Caco-2 (cell line): ENCODE results near the gene ERGIC1. TPM values are rescaled to one million over a fixed set of nuclear protein-coding genes. Genes with fewer than 3 reads are reported as not detected.

Experiments
- BruUV-seq: library from RNA; stranded (reverse); fragments of 400-500 nt; replicated peaks from 2 replicates; lab custom pipeline; 2021; lab: Mats Ljungman, UMichigan
- CTCF ChIA-PET: fragments of 300-600 bp; sonication (Branson Sonifier 250); formaldehyde crosslinking; loops from one replicate; lab custom pipeline; 2022; ENCODE audit warnings: antibody characterized with exemption; lab: Charles Lee
- POLR2A ChIA-PET: fragments of 300-600 bp; sonication (Branson Sonifier 250); formaldehyde crosslinking; loops from one replicate; lab custom pipeline; 2022; ENCODE audit warnings: antibody characterized with exemption; lab: Charles Lee
- DNase-seq, 2 experiments: peaks; one replicate each; pipeline versions ENCODE4 v3.0.0 to v3.0.0-alpha.2; 2020 to 2022
- H3K27me3 ChIP-seq: replicated peaks from 2 replicates; pipeline ENCODE4 v1.6.0; 2011; ENCODE audit warnings: low read length; ENCODE audit not compliant: control insufficient read depth, insufficient read depth
- H3K36me3 ChIP-seq: 2 replicates; pipeline ENCODE4 v1.5.1; 2011; ENCODE audit warnings: low read length; ENCODE audit not compliant: control insufficient read depth, insufficient read depth
- H3K4me1 ChIP-seq: fragments of 250-450 bp; sonication (Bioruptor Pico); 2 replicates; pipeline ENCODE4 v1.5.1; 2020; ENCODE audit warnings: mild to moderate bottlenecking
- H3K4me3 ChIP-seq: 2 replicates; pipeline ENCODE4 v1.5.1; 2011; ENCODE audit warnings: low read depth, mild to moderate bottlenecking, control low read depth, low read length
- H3K9me3 ChIP-seq: fragments of 250-450 bp; sonication (Bioruptor Pico); 2 replicates; pipeline ENCODE4 v1.5.1; 2020; ENCODE audit warnings: mild to moderate bottlenecking, moderate library complexity
- H3K27ac Mint-ChIP-seq: one replicate; pipeline ENCODE4 v1.8.0; 2022; ENCODE audit warnings: mixed read lengths; ENCODE audit not compliant: unreplicated experiment
- H3K27me3 Mint-ChIP-seq: one replicate; pipeline ENCODE4 v1.8.0; 2022; ENCODE audit warnings: mixed read lengths; ENCODE audit not compliant: insufficient read depth, unreplicated experiment
- H3K36me3 Mint-ChIP-seq: one replicate; pipeline ENCODE4 v1.8.0; 2022; ENCODE audit warnings: mild to moderate bottlenecking, mixed read lengths; ENCODE audit not compliant: insufficient read depth, unreplicated experiment
- H3K4me1 Mint-ChIP-seq: one replicate; pipeline ENCODE4 v1.8.0; 2022; ENCODE audit warnings: low read depth, mixed read lengths; ENCODE audit not compliant: unreplicated experiment
- H3K4me3 Mint-ChIP-seq: one replicate; pipeline ENCODE4 v1.8.0; 2022; ENCODE audit warnings: mild to moderate bottlenecking, moderate library complexity, mixed read lengths; ENCODE audit not compliant: unreplicated experiment
- H3K9me3 Mint-ChIP-seq: one replicate; pipeline ENCODE4 v1.8.0; 2022; ENCODE audit warnings: mixed read lengths; ENCODE audit not compliant: unreplicated experiment
- CTCF ChIP-seq, 2 experiments: fragments of 200-600 bp in 1 of 2; IDR thresholded peaks; 1 replicate in 1 of 2; 2 replicates in 1 of 2; pipeline versions ENCODE4 v1.5.1 to v1.8.0; 2011 to 2022; ENCODE audit warnings: antibody characterized with exemption in 1 of 2, control low read depth in 1 of 2, inconsistent platforms in 1 of 2, low read depth in 1 of 2, low read length in 1 of 2, mild to moderate bottlenecking in 1 of 2, moderate library complexity in 1 of 2; ENCODE audit not compliant: insufficient read depth in 1 of 2, severe bottlenecking in 1 of 2, unreplicated experiment in 1 of 2
- intact Hi-C: fragments of 100-400 bp; cut with micrococcal nuclease; formaldehyde crosslinking; loops from one replicate; pipeline ENCODE4 v1.10.0; 2022; ENCODE audit not compliant: unreplicated experiment
- total RNA-seq: library from RNA; stranded (reverse); gene quantifications from 2 replicates; pipeline ENCODE4 v1.2.3, GENCODE V29; 2022

Gene ERGIC1
- total RNA-seq, 1 experiment from 2014 or later = 161 TPM

DNA sequence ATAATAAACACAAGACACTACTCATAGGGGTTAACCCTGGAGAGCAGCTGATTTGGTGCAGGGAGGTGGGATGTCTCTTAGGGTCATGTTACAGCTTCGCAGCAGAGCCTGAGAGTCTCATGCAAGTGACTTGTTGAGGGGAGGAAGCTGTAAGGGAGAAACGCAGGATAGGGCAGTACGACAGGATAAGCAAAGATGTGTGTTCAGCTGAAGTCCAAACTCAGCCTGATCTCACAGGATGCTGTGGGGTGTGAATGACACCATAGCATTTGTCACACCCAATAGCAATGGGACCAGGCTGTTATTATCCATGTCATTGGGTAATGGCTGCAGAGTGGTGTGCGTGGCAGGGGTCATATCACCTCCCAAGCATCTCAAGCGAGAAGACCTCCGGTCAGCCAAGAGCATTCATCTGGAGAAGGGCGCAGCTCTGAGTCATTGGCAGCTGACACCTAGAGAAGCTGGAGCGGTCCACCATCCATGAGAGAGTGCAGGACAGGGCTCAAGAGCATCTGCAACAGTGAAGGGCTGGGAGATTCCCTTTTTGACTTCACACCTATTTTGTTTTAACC lies 76.0 kb downstream of the ERGIC1 start:
- Histone ChIP-seq H3K27me3 (no peaks in the 10 kb centered on the region), H3K4me1 (peaks cover 16% of the 10 kb centered on the region), H3K36me3 (peaks cover 1% of the 10 kb centered on the region; the same call in 1 of the 2 replicates), H3K4me3 (no peak overlapping the region), H3K9me3 (no peaks in the 10 kb centered on the region)
- peaks cover 13% of the 10 kb centered on the region for H3K4me1 Mint-ChIP-seq
- intact Hi-C loops = no loop called here
- H3K27me3 Mint-ChIP-seq = no peaks in the 10 kb centered on the region
- H3K36me3 Mint-ChIP-seq = peaks cover 61% of the 10 kb centered on the region
- ChIA-PET CTCF (no interaction called here), POLR2A (no interaction called here)
- no peak overlapping the region for H3K4me3 Mint-ChIP-seq
- BruUV-seq = no TSS peak
- no peaks in the 10 kb centered on the region for H3K9me3 Mint-ChIP-seq
- no peak for DNase-seq
- H3K27ac Mint-ChIP-seq = peak overlapping the region; percentile 6
- TF ChIP-seq CTCF (IDR thresholded peaks at IDR 0.05; ENCODE audit: insufficient read depth in 1 of 2, low read depth in 1 of 2, low read length in 1 of 2, severe bottlenecking in 1 of 2, unreplicated experiment in 1 of 2) = no peak

DNA sequence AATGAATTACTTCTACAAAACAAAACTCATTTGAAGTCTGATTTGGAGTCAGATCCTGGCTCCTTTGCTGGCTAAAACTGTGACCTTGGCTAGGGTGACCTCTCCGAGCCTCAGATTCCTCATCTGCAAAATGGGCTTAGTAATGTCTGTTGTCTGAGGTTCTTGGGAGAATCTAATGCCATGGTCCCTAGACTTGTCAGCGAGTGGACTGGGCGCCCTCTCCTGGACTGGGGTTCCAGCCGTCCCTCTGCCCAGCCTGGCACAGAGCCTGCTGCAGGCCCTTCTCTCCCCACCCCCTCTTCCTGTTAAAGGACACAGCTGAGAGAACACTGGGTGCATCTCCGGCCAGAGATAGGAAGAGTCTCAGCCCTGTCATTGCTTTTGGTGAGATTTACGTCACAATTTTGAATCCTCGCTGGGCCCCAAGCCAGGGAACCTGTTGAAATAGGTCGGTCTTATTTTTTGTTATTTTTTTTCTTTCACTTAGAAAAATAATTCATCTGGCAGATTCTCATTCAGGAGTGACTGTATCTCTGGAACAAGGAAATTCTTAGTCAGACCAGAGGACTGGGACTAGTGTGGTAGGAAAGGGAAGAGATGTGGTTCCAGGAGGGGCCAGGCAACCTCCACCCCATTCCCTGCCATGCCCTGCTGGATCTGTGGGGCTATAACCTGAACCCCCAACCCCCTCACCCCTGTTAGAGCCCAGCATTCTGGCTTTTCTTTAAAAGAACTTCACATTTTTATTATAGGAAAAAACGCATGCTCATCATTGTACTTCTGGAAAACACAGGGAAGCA lies 77.0 kb downstream of the ERGIC1 start:
- intact Hi-C loops = no loop called here
- H3K36me3 ChIP-seq = peaks cover 5% of the 10 kb centered on the region
- peak in 1 of 2 experiments; percentile 59 for DNase-seq
- no peak overlapping the region for H3K4me3 ChIP-seq
- ChIA-PET CTCF (no interaction called here), POLR2A (no interaction called here)
- no peak overlapping the region for H3K4me3 Mint-ChIP-seq
- BruUV-seq = no TSS peak
- no peak overlapping the region for H3K27ac Mint-ChIP-seq
- peaks cover 3% of the 10 kb centered on the region for H3K4me1 Mint-ChIP-seq
- H3K4me1 ChIP-seq = peaks cover 6% of the 10 kb centered on the region
- peak in 1 of 2 experiments; percentile 34 for TF ChIP-seq CTCF (IDR thresholded peaks at IDR 0.05; ENCODE audit: insufficient read depth in 1 of 2, low read depth in 1 of 2, low read length in 1 of 2, severe bottlenecking in 1 of 2, unreplicated experiment in 1 of 2)
- H3K9me3 ChIP-seq = no peaks in the 10 kb centered on the region
- no peaks in the 10 kb centered on the region for H3K9me3 Mint-ChIP-seq
- peaks cover 60% of the 10 kb centered on the region for H3K36me3 Mint-ChIP-seq
- H3K27me3 Mint-ChIP-seq = no peaks in the 10 kb centered on the region
- no peaks in the 10 kb centered on the region for H3K27me3 ChIP-seq

DNA sequence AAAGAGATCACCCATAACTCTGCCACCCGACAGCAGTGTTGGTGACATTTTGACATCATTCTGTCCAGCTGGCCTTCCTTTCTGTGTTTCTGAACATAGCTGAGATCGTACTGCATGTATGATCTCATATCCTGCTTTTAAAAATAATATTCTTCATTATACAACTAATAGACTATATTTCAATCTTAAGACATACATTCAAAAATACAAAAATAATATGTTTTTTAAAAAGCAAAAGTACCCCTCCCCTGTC lies 77.5 kb downstream of the ERGIC1 start:
- no peak for DNase-seq
- Histone ChIP-seq H3K4me1 (peaks cover under 1% of the 10 kb centered on the region), H3K4me3 (no peak overlapping the region), H3K9me3 (no peaks in the 10 kb centered on the region), H3K27me3 (no peaks in the 10 kb centered on the region), H3K36me3 (peaks cover 6% of the 10 kb centered on the region)
- no peaks in the 10 kb centered on the region for H3K4me1 Mint-ChIP-seq
- H3K27me3 Mint-ChIP-seq = no peaks in the 10 kb centered on the region
- H3K27ac Mint-ChIP-seq = no peak overlapping the region
- no peaks in the 10 kb centered on the region for H3K9me3 Mint-ChIP-seq
- ChIA-PET POLR2A (no interaction called here), CTCF (no interaction called here)
- no peak for TF ChIP-seq CTCF (IDR thresholded peaks at IDR 0.05; ENCODE audit: insufficient read depth in 1 of 2, low read depth in 1 of 2, low read length in 1 of 2, severe bottlenecking in 1 of 2, unreplicated experiment in 1 of 2)
- peaks cover 59% of the 10 kb centered on the region for H3K36me3 Mint-ChIP-seq
- intact Hi-C loops = no loop called here
- BruUV-seq = no TSS peak
- no peak overlapping the region for H3K4me3 Mint-ChIP-seq
